ENCODE results near the gene CCDC57. TPM values are rescaled to one million over a fixed set of nuclear protein-coding genes. Genes with fewer than 3 reads are reported as not detected.

The CCDC57 gene
- total and polyA plus RNA-seq, 2 of the 8 experiments (the other 6 are each of a cell fraction or from before 2014, with no cell fraction given) = 8.4 to 12.9 TPM

GRCh38 chr17:82230609-82231311 lies 18.1 kb upstream of the CCDC57 start (continued):
- TF ChIP-seq SIN3A (conservative IDR thresholded peaks at IDR 0.05 in 1 of 2, IDR thresholded peaks at IDR 0.05 in 1 of 2; ENCODE audit: low read depth in 1 of 2, low read length in 2 of 2) (no peak), JUND (IDR thresholded peaks at IDR 0.05; ENCODE audit: low read length) (no peak), CTCF (IDR thresholded peaks at IDR 0.05; ENCODE audit: control extremely low read depth in 1 of 3, insufficient read depth in 1 of 3, low read depth in 1 of 3, low read length in 3 of 3) (peak; percentile 13 to 37 (median 32); a peak in 3 of 4 replicates), CHD1 (IDR thresholded peaks at IDR 0.05; ENCODE audit: low read depth, low read length) (no peak), TEAD4 (IDR thresholded peaks at IDR 0.05; ENCODE audit: low read depth, low read length) (no peak), POLR2AphosphoS5 (IDR thresholded peaks at IDR 0.05; ENCODE audit: low read depth, low read length) (no peak), GABPA (IDR thresholded peaks at IDR 0.05; ENCODE audit: borderline replicate concordance, insufficient read depth, low read length) (peak; percentile 12; the same call in 1 of the 2 replicates)
